Cerebellar cortex (tissue), 1 donor: Measurements from ENCODE around the gene DCC.

Experiments
- DNase-seq: peaks from one replicate; pipeline ENCODE4 v3.0.0-alpha.2; 2015; ENCODE audit warnings: low spot score

Gene DCC

GRCh38 chr18:53070788-53071187, 730.8 kb downstream of the DCC start:
- no peak for DNase-seq

GRCh38 chr18:53080687-53081086, 740.7 kb downstream of the DCC start:
- no peak for DNase-seq

- no peak for DNase-seq
Observed at GRCh38 chr18:53093636-53094035, 753.6 kb downstream of the DCC start.

- no peak for DNase-seq
Observed at GRCh38 chr18:53101536-53102105, 761.6 kb downstream of the DCC start.

GRCh38 chr18:53114441-53114840, 774.4 kb downstream of the DCC start:
- no peak for DNase-seq

GRCh38 chr18:53115876-53116585, 776.0 kb downstream of the DCC start:
- no peak for DNase-seq

- no peak for DNase-seq
Observed at GRCh38 chr18:53117851-53118250, 777.9 kb downstream of the DCC start.

- DNase-seq = no peak
Observed at GRCh38 chr18:53126210-53126609, 786.2 kb downstream of the DCC start.

- no peak for DNase-seq
Observed at GRCh38 chr18:53131001-53131400, 791.0 kb downstream of the DCC start.

- DNase-seq = no peak
Observed at GRCh38 chr18:53134711-53135110, 794.7 kb downstream of the DCC start.

GRCh38 chr18:53135654-53136053, 795.7 kb downstream of the DCC start:
- no peak for DNase-seq

- no peak for DNase-seq
Observed at GRCh38 chr18:53139746-53140500, 799.9 kb downstream of the DCC start.

- DNase-seq = no peak
Observed at GRCh38 chr18:53142005-53142404, 802.0 kb downstream of the DCC start.

GRCh38 chr18:53147472-53147871, 807.5 kb downstream of the DCC start:
- no peak for DNase-seq

- DNase-seq = no peak
Observed at GRCh38 chr18:53148123-53148522, 808.1 kb downstream of the DCC start.

- DNase-seq = no peak
Observed at GRCh38 chr18:53152476-53152875, 812.5 kb downstream of the DCC start.

- DNase-seq = no peak
Observed at GRCh38 chr18:53153281-53153680, 813.3 kb downstream of the DCC start.

- no peak for DNase-seq
Observed at GRCh38 chr18:53153800-53154199, 813.8 kb downstream of the DCC start.

- DNase-seq = no peak
Observed at GRCh38 chr18:53165770-53166169, 825.8 kb downstream of the DCC start.

GRCh38 chr18:53169346-53169745, 829.3 kb downstream of the DCC start:
- no peak for DNase-seq

- no peak for DNase-seq
Observed at GRCh38 chr18:53191634-53192033, 851.6 kb downstream of the DCC start.

- DNase-seq = no peak
Observed at GRCh38 chr18:53193870-53194269, 853.9 kb downstream of the DCC start.

GRCh38 chr18:53219853-53220252, 879.9 kb downstream of the DCC start:
- no peak for DNase-seq
